ENCODE data around the gene LDLRAD2.

Gene LDLRAD2

DNA sequence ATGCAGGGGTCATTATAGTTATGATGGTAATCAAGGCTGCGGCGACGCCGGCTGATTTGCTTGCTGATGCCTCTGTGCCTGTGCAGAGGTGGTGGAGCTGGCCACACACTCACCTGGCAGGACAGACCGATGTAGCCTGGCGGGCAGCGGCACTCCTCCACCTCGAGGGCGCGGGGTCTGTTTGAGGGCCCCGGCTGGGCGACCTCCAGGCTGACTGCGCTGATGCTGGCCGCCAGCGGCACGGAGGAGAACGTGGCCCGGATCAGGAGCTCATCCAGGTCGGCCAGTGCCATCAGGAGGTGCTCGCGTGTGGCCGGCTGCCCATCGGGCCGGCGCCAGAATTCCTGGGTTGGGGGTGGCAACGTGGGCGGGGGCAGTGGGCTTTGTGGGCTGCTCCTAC, 52.7 kb downstream of the LDLRAD2 start:
- DNase-seq, result no peak

DNA sequence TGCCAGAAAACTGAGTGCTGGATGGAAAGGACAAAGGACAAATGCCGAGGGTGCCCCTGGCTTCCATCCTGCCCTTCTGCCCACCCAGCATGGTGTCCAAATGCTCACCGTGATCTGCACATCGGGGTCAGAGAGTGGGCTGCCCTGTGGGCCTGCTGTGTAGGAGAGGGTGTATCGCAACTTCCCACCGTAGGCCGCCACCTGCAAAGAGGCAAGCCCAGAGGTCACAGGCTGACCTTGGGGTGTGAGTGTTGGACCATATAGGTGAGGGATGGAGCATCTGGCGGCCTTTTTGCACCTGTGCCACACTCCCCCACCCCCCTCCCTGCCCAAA, 53.5 kb downstream of the LDLRAD2 start:
- DNase-seq, result no peak

DNA sequence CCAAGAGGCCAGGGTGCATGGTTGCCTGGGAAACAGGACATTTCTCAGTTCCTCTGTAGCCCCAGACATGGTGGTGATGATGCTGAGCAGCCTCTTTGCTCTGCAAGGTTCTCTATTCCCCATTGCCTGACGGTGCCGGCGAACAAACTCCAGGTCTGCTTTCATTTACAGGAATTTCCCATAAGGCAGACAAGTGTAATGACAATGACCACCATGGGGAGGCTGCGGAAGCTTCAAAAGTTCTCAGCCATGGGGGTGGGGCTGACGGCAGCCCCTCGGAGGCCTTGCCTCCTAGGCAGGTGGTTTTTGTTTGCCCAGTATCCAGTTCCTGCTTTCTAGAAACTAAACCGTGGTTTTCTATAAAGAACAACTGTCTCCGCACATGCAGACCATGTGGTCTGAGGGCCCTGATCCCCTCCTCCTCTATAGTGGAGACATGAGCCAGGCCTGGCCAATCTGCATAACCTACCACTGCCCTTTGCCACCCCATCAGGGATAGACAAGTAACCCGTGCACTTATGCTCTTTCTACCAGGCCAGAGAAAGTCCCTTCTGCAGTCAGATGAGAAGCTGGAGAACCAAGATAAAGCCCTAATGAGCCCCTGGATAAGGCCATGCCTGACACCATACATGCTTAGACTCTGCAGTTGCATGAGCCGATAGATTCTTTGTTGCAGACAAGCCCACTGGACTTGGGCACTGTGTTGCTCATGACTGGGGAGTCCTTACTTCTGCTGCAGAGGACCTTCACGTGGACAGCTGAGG, 54.1 kb downstream of the LDLRAD2 start:
- DNase-seq, result peak; percentile 13

DNA sequence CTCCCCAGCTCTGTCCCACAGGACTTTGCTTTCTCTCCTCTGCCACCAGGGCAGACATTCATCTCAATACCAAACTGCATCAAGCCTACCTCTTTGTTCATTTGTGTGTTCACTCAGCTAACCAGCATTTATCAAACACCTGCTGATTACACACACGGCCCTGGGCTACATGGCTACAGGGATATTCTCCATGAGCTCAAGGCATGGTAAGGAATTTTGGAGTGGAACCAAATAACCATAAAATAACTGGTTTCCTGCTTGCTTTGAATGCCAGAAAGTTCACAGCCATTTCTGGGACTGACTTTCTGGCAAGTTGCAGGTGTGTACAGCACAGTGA, 54.6 kb downstream of the LDLRAD2 start:
- no peak for DNase-seq

DNA sequence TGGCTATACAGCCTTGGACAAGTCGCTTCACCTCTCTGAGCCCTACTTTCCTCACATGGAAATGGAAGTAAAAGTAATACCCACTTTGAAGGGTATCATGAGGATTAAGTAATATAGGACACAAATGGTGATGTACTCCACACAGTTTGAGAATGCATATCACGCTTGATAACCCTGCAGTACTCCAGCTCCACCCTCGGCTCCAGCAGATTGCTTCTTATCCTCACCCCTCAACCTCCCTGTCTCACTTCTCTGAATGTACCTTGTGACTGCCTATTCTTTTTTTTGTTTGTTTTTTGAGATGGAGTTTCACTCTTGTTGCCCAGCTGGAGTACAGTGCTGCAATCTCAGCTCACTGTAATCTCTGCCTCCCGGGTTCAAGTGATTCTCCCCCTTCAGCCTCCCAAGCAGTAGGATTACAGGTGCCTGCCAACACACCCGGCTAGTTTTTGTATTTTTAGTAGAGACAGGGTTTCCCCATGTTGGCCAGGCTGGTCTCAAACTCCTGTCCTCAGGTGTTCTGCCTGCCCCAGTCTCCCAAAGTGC, 55.5 kb downstream of the LDLRAD2 start:
- no peak for DNase-seq

- DNase-seq, result no peak
Observed at GRCh38 chr1:21868482-21868881, 56.4 kb downstream of the LDLRAD2 start.

DNA sequence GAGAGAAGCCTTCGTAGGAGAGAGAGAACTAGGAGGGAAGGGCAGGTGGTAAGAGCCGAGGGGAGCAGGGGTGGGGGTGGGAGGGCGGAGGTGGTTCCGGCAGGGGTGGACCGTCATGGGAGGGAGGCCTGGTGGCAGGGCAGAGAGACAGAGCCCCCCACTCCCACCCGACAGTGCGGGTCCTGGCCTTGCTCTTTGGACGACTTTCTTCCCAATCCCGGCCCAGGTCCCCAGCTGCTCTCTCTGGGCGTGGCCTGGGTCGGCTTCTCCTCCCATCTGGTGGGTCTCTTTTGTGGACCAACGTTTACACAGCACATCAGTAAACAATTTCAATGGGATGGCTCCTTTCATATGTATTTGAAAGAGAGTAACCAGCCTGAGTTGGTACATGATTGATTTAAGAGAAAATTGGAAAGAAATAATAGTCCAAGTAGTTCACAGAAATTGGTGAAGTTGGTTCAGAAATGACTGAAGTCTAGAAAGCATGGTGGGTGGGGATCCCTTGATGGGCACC, 56.9 kb downstream of the LDLRAD2 start:
- DNase-seq, result no peak

GRCh38 chr1:21869620-21870121, 57.6 kb downstream of the LDLRAD2 start:
- DNase-seq, result peak; percentile 31

GRCh38 chr1:21870611-21871010, 58.5 kb downstream of the LDLRAD2 start:
- no peak for DNase-seq

DNA sequence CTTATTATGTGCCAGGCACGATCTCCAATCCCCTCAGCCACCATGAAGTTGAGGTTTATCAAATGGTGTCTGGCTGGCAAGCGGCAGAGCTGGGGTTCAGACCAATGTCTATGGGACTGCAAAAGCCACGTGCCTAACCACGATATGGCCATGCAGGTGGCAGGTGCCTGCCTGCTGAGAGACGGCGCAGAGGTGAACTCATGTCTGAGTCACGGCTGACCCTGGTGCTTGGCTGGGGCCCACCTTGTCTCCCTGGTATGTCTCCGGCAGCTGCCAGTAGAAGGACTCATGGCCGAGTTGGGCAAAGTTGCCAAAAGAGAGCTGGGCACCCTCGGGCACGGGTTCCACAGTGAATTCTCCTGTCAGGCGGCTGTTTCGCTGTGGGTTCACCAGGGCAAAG, 59.9 kb downstream of the LDLRAD2 start:
- no peak for DNase-seq

DNA sequence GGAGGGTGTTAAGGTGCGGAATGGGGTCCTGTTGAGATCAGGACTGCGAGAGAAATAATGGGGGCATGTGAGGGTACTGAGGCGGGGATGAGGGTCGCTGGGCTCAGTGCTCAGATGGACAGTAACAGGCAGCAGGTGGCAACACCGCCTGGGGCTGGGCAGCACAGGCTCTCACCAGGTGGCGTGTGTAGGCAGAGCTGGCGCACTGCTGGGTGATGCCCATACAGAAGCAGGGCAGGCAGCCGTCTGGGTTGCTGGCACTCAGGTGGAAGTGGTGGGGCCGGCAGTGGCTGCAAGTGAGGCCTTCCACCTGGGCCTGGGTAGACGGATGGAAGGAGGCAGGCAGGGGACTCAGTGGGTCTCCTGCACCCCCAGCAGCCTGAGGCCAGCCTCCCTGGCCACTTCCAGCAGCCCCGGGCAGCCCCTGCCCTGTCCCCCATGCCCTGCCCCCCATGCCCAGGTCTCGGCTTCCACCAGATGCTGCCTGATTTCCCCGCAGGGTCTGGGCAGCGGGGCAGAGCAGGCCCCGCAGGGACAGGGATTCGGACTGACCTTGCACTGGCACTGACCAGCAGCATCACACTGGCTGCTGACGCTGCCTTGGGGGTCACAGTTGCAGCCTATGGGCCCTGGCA, 60.5 kb downstream of the LDLRAD2 start:
- no peak for DNase-seq

DNA sequence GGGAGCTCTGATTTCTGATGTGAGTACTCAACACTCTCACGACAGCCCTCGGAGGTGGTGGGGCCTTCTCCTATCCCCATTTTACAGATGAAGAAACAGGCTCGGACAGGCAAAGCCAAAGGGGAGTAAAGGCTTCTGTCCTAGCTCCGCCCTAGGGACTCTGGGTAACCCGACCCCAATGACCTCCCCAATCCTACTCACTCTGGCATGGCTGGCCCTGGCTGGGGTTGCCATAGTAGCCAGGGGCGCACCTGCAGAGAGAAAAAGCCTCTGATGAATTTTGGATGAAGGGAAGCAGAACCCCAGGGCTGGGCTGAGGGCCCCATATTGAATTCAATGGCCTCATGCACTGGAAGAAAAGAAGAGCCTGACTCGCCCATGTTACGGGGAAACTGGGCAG, 61.1 kb downstream of the LDLRAD2 start:
- no peak for DNase-seq

DNA sequence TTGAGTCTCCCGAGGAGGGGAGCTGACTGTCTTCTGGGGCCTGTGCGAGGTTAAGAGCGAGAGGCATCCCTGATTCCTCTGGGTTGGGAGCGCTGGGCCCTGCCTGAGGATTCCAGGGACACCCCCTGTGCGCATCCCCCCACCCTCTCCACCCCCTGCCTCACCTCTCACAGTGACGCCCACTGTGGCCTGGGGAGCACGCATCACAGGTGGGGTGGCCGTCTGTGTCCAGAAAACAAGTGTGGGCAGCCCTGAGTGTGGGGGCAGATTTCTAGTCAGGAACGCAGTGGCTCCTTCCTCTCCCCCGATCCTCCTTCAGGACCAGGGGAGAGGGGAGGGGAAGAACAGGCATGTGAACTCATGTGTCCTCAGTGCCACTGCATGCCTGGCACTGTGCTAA, 61.7 kb downstream of the LDLRAD2 start:
- no peak for DNase-seq

DNA sequence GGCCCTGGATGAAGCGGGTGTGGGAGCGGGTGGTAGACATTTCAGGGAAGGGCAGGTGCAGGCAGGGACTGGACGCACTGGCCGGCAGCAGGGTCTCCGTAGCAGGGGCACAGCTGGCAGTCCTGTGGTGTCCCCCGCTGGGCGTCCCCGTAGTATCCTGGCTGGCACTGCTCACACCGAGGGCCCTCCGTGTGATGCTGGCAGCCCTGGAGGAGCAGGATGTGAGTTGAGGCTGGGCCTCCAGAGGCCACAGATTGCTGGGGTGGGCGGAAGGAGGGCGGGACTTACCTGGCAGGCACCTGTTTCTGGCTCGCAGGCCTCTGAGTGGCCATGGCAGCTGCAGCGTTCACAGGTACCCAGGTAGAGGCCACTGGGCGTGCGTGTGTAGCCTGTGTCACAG, 62.3 kb downstream of the LDLRAD2 start:
- peak; percentile 29 for DNase-seq

All from NCI-H2171 (cell line).